SJCRH30 (cell line): ENCODE measurements around the gene TMEM240. TPM values are rescaled to one million over a fixed set of nuclear protein-coding genes. Genes with fewer than 3 reads are reported as not detected.
"Not testable (repeated sequence)": the region's sequence is repeated elsewhere in the genome, so short reads cannot be mapped to it uniquely, and the experiment has no call there.

Source experiments
- DNase-seq, 2 experiments: peaks; one replicate each; pipeline ENCODE4 v3.0.0-alpha.2; 2015 to 2020
- H3K27ac ChIP-seq: fragments of 250-450 bp; sonication (Bioruptor Pico); 2 replicates; pipeline ENCODE4 v1.5.1; 2020; ENCODE audit warnings: mild to moderate bottlenecking, moderate library complexity
- H3K27me3 ChIP-seq: fragments of 250-450 bp; sonication (Bioruptor Pico); 2 replicates; pipeline ENCODE4 v1.5.1; 2020; ENCODE audit warnings: mild to moderate bottlenecking, moderate library complexity
- H3K36me3 ChIP-seq: fragments of 250-450 bp; sonication (Bioruptor Pico); 2 replicates; pipeline ENCODE4 v1.5.1; 2020; ENCODE audit warnings: mild to moderate bottlenecking, moderate library complexity
- H3K4me1 ChIP-seq: fragments of 250-450 bp; sonication (Bioruptor Pico); 2 replicates; pipeline ENCODE4 v1.5.1; 2020; ENCODE audit warnings: mild to moderate bottlenecking, moderate library complexity
- H3K4me3 ChIP-seq: fragments of 250-450 bp; sonication (Bioruptor Pico); 2 replicates; pipeline ENCODE4 v1.5.1; 2020; ENCODE audit warnings: mild to moderate bottlenecking, moderate library complexity
- H3K9me3 ChIP-seq: fragments of 250-450 bp; sonication (Bioruptor Pico); replicated peaks from 2 replicates; pipeline ENCODE4 v1.5.1; 2020; ENCODE audit warnings: mild to moderate bottlenecking, moderate library complexity
- total RNA-seq: library from RNA; depleted of rRNA; stranded (reverse); fragments of >200 nt; shearing (Covaris generic); gene quantifications from 2 replicates; pipeline ENCODE4 v1.2.3, GENCODE V29; 2014

TMEM240 gene
- total RNA-seq, 1 experiment from 2014 or later, result 1.5 TPM

GRCh38 chr1:1563688-1564087 is 23.3 kb upstream of the TMEM240 start:
- H3K9me3 ChIP-seq, result no peaks in the 10 kb centered on the region
- H3K4me3 ChIP-seq, result no peak overlapping the region
- H3K27ac ChIP-seq, result no peak overlapping the region
- no peaks in the 10 kb centered on the region for H3K27me3 ChIP-seq
- peaks cover 47% of the 10 kb centered on the region for H3K4me1 ChIP-seq
- peaks cover 74% of the 10 kb centered on the region for H3K36me3 ChIP-seq
- DNase-seq, result no peak

GRCh38 chr1:1562556-1563195 is 22.3 kb upstream of the TMEM240 start:
- Histone ChIP-seq H3K27ac (no peak overlapping the region), H3K27me3 (no peaks in the 10 kb centered on the region), H3K4me3 (no peak overlapping the region), H3K9me3 (no peaks in the 10 kb centered on the region), H3K36me3 (peaks cover 78% of the 10 kb centered on the region), H3K4me1 (peaks cover 48% of the 10 kb centered on the region)
- DNase-seq, result no peak

GRCh38 chr1:1561801-1562470 is 21.5 kb upstream of the TMEM240 start:
- Histone ChIP-seq H3K27me3 (no peaks in the 10 kb centered on the region), H3K27ac (no peak overlapping the region), H3K4me1 (peaks cover 51% of the 10 kb centered on the region), H3K4me3 (no peak overlapping the region), H3K9me3 (no peaks in the 10 kb centered on the region), H3K36me3 (peaks cover 86% of the 10 kb centered on the region)
- DNase-seq, result no peak

- H3K4me1 ChIP-seq, result peaks cover 34% of the 10 kb centered on the region
- H3K4me3 ChIP-seq, result no peak overlapping the region
- H3K36me3 ChIP-seq, result peaks cover 86% of the 10 kb centered on the region
- no peak overlapping the region for H3K27ac ChIP-seq
- H3K27me3 ChIP-seq, result no peaks in the 10 kb centered on the region
- no peaks in the 10 kb centered on the region for H3K9me3 ChIP-seq
- no peak for DNase-seq
These were observed 19.8 kb upstream of the TMEM240 start for GRCh38 chr1:1560178-1560577.

GRCh38 chr1:1559066-1559465 is 18.6 kb upstream of the TMEM240 start:
- no peak overlapping the region for H3K27ac ChIP-seq
- H3K9me3 ChIP-seq, result no peaks in the 10 kb centered on the region
- no peak for DNase-seq
- H3K4me3 ChIP-seq, result no peak overlapping the region
- H3K27me3 ChIP-seq, result no peaks in the 10 kb centered on the region
- peaks cover 27% of the 10 kb centered on the region for H3K4me1 ChIP-seq
- peaks cover 79% of the 10 kb centered on the region for H3K36me3 ChIP-seq

- Histone ChIP-seq H3K4me3 (no peak overlapping the region), H3K4me1 (peaks cover 26% of the 10 kb centered on the region), H3K36me3 (peaks cover 74% of the 10 kb centered on the region), H3K27ac (peak overlapping the region; percentile 2; the same call in 1 of the 2 replicates), H3K27me3 (no peaks in the 10 kb centered on the region), H3K9me3 (no peaks in the 10 kb centered on the region)
- DNase-seq, result no peak
These were observed 18.2 kb upstream of the TMEM240 start for GRCh38 chr1:1558591-1558990.

- not testable (repeated sequence) for H3K27ac ChIP-seq, H3K9me3 ChIP-seq, H3K27me3 ChIP-seq, H3K4me3 ChIP-seq
- peak in 1 of 2 experiments; percentile 65 for DNase-seq
- Histone ChIP-seq H3K4me1 (peaks cover 26% of the 10 kb centered on the region), H3K36me3 (peaks cover 65% of the 10 kb centered on the region)
These were observed 17.3 kb upstream of the TMEM240 start for GRCh38 chr1:1557688-1558087.

- DNase-seq, H3K9me3 ChIP-seq, H3K27ac ChIP-seq, H3K27me3 ChIP-seq, H3K4me3 ChIP-seq: not testable (repeated sequence)
- Histone ChIP-seq H3K36me3 (peaks cover 58% of the 10 kb centered on the region), H3K4me1 (peaks cover 26% of the 10 kb centered on the region)
These were observed 16.5 kb upstream of the TMEM240 start for GRCh38 chr1:1556961-1557360.

GRCh38 chr1:1556505-1556904 is 16.1 kb upstream of the TMEM240 start:
- H3K27ac ChIP-seq, result no peak overlapping the region
- DNase-seq, result no peak
- peaks cover 53% of the 10 kb centered on the region for H3K36me3 ChIP-seq
- peaks cover 26% of the 10 kb centered on the region for H3K4me1 ChIP-seq
- H3K27me3 ChIP-seq, result no peaks in the 10 kb centered on the region
- H3K4me3 ChIP-seq, result no peak overlapping the region
- H3K9me3 ChIP-seq, result no peaks in the 10 kb centered on the region

GRCh38 chr1:1554926-1555915 is 14.8 kb upstream of the TMEM240 start:
- Histone ChIP-seq H3K36me3 (peaks cover 40% of the 10 kb centered on the region), H3K9me3 (no peaks in the 10 kb centered on the region), H3K27me3 (no peaks in the 10 kb centered on the region), H3K4me1 (peaks cover 26% of the 10 kb centered on the region), H3K27ac (no peak overlapping the region), H3K4me3 (no peak overlapping the region)
- no peak for DNase-seq

GRCh38 chr1:1554550-1554925 is 14.1 kb upstream of the TMEM240 start:
- no peak for DNase-seq
- H3K27me3 ChIP-seq, result no peaks in the 10 kb centered on the region
- no peaks in the 10 kb centered on the region for H3K9me3 ChIP-seq
- no peak overlapping the region for H3K4me3 ChIP-seq
- peaks cover 23% of the 10 kb centered on the region for H3K4me1 ChIP-seq
- peaks cover 35% of the 10 kb centered on the region for H3K36me3 ChIP-seq
- H3K27ac ChIP-seq, result no peak overlapping the region

GRCh38 chr1:1553821-1554494 is 13.5 kb upstream of the TMEM240 start:
- Histone ChIP-seq H3K4me1 (peaks cover 17% of the 10 kb centered on the region), H3K36me3 (peaks cover 29% of the 10 kb centered on the region), H3K9me3 (no peaks in the 10 kb centered on the region), H3K27me3 (no peaks in the 10 kb centered on the region), H3K4me3 (no peak overlapping the region), H3K27ac (no peak overlapping the region)
- no peak for DNase-seq

GRCh38 chr1:1552263-1552639 is 11.8 kb upstream of the TMEM240 start:
- Histone ChIP-seq H3K4me1 (peaks cover under 1% of the 10 kb centered on the region), H3K27ac (no peak overlapping the region), H3K4me3 (no peak overlapping the region), H3K27me3 (no peaks in the 10 kb centered on the region), H3K9me3 (no peaks in the 10 kb centered on the region), H3K36me3 (peaks cover 23% of the 10 kb centered on the region)
- DNase-seq, result no peak

- Histone ChIP-seq H3K9me3 (no peaks in the 10 kb centered on the region), H3K4me3 (no peak overlapping the region), H3K36me3 (peaks cover 18% of the 10 kb centered on the region), H3K4me1 (no peaks in the 10 kb centered on the region; the same call in 1 of the 2 replicates), H3K27me3 (no peaks in the 10 kb centered on the region), H3K27ac (no peak overlapping the region)
- DNase-seq, result no peak
These were observed 11.3 kb upstream of the TMEM240 start for GRCh38 chr1:1551524-1552262.
